Stimulated activated CD4-positive, alpha-beta T cell treated with anti-CD3 and anti-CD28 coated beads, Interleukin-1b, Interleukin-23, amount 100 ng/mL, for 24 hours (primary cell): Measurements from ENCODE around the gene VAV2.

ENCODE experiments used
- DNase-seq, 4 experiments: peaks; one replicate each; pipeline ENCODE4 v3.0.0-alpha.2; 2020; ENCODE audit warnings: low read depth in 4 of 4, low spot score in 1 of 4

Gene VAV2

DNA sequence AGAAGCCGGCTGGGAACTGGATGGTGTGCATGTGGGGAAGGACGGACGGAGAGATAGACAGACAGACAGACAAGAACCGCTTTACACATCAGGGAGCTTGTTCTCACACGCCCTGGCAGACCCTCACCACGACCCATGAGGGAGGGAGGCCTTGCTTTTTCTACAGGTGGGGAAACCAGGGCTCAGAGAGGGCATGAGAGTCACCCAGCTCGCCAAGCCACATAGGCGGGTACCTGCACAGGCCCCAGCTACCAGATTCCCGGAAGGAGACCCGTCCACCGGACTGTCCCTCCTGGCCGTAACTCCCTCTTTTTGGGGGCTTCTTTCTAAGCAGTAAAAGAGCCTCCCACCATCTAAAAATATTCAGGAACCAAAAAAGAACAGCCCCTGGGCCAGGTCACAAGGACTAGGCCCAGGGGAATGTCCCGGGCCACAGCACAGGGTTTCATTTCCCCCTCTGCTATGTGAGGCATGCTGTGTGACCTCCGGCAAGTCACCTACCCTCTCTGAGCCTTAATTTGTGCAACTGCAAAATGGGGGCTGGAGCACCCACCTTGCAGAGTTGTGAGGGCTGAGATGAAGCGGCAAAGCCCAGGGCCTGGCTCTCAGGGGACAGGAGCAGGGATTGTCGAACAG, 169.6 kb downstream of the VAV2 start:
- no peak for DNase-seq

DNA sequence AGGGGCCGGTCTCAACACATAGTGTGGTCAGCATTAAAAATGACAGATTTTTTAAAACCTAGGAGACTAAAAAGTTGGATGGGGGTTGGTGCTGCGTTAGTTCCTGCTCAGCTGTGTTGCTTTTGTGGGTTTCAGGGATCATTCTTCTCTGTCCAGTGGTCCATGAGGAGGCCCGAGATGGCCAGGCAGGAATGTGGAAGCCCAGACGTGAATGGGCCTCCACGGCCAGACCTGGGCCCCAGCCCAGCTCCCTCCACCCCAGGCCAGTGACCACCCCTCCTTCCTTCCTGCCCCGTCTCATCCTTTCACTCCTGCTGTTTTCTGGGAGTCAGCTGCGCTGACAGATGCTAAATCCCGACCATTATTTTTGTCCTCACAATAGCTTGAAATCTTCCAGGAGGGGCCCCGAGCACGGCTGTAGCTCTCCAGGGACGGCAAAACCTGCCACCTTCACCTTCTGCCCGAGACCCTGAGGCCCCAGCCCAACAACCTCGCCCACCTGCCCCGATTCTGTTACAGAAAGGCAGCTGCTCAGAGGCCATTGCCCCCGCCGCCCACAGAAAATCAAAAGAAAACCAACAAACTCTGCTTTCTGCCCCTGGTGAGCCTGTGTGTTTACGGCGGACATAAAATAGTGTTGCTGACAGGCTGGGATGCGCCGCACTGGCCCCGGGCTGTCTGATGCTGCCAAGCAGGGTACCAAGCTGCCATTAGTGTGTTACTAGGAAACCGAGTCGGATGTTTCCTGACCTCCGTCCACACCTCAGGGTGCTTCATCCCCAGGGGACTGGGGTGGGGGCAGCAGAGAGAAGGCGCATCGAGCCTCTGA, 170.3 kb downstream of the VAV2 start:
- DNase-seq, result no peak

DNA sequence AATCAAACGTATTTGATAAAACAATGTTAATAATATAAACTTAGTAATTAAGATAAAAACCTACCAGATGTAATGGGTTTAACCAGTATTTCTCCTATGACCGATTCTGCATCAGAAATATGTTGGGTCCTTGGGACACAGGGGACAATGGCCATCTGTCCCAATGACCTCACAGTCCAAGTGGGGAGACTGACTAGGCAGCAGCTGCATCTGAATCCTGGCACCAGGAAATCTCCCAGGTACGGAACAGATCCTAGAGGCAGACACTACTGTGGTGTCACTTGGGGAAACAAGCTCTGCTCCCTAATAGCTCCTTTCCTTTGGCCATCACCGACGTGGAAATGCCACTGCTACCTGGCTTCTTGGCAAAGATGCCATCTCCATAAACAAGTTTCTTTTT, 172.2 kb downstream of the VAV2 start:
- DNase-seq, result no peak

DNA sequence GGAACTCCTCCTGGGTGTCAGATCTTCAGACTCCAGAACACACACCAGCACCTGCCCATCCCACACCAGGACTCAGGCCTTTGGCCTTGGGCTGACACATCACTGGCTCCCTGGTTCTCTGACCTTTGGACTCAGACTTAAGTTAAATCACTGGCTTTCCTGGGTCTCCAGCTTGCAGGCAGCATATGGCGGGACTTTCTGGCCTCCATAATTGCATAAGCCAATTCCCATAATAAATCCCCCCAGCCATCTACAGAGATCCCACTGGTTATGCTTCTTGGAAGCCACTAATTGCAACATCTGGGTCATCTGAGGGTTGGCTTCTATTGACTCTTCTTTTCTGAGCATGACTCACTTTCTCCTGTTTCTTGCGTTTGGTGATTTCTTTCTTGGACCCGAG, 173.7 kb downstream of the VAV2 start:
- DNase-seq, result no peak

DNA sequence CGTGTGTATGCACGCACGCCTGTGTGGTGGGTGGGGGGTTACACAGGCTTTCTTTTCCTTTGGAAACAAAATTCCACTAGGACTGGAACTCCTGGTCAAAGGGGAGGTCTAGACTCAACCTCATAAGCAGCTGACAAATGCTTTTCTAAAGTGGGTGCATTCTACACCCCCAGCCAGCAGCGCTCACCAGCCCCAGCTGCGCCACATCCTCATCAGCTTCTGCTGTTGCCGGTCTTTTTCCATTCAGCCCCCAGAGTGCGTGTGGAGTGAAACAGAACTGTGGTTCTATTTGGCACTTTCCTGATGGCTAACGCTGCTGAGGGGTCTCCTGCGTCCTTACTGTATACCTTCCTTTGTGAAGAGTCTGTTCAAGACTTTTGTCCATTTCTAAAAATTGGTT, 176.3 kb downstream of the VAV2 start:
- DNase-seq, result no peak

DNA sequence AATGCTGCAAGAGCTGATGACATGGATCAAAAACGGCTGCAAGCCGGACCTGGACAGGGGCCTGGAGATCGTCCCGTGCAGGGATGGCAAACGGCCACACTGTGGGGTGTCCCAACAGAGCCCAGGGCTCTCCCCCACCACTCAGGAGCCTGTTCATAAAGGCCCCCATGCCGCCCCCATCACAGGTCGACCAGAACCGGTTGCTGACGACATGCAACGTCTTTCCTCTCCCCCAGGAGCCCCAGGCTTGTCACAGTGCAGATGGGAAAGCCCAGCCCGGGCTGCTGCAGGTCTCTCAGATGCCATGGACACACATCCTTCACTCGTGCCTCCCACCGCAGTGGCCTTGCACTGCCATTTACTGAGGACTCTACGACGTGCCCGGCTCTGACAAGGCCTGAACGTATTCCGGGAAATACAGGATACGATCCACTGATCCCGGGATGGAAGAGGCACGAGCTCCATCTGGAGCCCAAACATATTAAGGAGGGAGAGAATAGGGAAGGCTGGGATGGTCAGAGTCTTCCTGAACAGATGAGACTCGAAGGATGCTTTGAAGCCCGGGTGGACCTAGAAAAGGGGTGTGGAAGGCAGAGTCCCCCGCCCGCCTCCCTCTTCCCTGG, 177.4 kb downstream of the VAV2 start:
- DNase-seq, result no peak

DNA sequence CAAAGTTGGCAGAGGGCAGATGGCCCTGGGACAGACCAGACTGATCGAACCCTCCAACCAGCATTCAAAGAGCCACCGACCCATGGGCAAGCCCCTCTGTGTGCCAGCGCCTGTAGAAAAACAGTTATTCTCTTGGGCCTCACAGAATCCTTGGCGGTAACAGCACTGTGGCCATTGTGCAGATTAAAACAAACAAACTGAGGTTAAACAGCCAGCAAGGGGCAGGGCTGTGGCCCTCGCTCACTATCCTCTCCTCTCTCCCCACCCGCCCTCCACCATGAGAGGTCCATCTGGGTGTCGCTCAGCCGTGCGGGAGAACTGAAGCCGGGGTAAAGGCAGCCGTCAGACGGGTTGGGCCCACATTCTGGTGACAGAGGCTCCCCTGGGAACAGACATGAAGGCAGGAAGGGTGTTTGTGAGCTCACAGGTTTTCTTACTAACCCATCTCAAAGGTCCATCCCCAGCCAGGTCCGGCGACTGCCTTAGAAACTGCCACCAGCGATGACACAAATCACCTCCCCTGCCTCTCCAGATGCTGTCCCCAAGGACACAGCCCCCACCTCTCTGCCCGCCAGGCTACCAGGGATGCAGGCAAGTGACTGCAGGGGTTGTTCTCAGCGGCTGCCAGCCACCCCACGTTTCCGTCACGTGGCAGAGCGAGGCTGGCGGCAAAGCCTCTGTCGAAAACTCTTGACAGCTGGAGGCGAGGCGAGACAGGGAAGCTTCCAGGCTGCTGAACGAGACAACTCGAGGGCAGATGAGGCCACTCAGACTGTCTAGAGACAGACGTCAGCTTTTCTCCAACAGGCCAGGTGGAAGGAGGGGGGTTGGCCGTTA, 178.2 kb downstream of the VAV2 start:
- no peak for DNase-seq

DNA sequence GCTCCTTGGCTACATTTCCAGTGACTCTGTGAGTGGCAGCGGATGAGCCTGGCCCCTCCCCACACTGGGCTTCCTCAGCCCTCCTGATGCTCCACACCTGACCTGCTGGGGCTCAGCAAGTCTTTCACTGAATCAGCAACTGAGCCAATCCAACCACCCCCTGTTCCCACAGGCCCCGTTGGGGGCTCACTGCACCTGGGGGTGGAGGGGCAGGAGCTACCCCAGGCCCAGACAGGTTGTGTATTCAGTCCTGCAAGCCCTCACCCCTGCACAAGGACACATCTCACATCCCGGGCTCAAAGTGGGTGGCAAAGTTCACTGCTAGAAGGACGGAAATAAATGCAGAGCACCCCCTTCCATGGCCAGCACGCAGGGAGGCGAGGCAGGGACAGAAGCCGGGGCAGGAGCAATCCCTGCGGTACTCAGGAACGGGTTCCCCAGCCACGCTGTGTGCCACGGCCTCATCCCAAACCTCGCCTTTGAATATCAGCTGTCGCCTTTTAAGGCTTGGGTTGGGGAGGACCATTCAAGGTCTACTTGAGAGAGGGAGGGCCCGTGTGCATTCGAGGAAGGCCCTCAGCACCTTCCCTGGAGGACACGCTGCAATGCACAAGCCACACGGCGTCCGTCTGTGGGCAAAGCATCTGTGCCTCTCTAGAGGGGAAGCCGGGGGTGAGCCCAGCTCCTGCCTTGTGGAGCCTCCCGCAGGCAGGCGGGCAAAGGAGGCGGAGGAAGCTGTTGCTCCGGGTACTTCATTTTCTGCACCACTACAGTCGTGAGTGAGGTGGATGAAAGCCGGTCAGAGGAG, 179.0 kb downstream of the VAV2 start:
- no peak for DNase-seq

DNA sequence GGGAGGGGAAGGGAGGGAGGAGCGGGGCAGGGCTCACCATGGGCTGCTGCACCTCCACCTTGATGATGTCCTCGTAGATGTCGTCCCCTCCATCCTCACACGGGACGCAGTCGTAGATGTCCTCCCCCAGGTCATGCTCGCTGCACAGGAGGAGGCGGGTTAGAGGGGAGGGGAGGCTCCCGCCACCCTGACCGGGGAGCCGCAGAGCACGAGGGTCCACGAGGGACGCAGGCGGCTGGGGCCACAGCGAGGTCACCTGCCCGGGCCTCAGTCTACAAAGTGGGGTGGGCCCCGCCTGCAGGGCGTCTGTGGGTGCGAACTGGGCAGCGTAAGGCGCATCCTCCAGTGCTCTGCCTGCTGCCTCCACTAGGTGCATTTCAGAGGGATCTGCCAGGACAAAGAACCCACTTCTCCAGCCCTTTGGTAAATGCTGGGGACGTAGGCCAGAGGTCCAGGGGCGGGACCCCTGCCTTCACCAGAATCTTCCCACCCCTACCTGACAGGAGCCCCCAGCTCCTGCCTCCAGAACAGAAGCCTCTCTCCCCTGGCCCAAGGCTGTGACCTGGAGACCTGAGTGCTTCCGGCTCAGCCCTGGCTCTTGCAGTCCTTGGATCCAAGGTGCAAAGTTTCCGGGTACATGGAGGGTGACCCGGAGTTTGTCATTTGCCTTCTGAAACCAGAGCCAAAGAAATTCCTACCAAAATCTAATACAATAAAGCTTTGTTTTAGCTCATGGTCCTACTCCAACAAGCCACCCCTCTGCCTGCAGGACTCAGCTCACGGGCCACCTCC, 179.9 kb downstream of the VAV2 start:
- no peak for DNase-seq

DNA sequence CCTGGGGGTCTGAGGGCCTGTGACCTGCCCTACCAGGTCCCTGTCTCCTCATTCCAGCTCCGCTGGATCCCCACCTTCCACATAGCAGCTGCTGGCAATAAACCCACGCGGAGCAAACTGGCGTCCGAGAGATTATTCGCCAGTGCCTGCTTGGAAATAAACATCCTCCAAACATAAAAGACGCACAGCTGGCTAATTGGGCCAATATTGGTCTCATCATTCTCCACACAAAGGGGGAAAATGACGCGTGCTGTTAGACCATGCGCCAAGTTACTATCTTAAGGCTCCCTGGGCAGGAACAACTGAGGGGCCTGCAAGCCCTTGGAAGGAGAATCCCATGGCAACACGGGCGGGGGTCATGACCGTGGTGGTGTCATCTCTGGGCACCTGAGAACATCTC, 180.7 kb downstream of the VAV2 start:
- DNase-seq, result no peak

DNA sequence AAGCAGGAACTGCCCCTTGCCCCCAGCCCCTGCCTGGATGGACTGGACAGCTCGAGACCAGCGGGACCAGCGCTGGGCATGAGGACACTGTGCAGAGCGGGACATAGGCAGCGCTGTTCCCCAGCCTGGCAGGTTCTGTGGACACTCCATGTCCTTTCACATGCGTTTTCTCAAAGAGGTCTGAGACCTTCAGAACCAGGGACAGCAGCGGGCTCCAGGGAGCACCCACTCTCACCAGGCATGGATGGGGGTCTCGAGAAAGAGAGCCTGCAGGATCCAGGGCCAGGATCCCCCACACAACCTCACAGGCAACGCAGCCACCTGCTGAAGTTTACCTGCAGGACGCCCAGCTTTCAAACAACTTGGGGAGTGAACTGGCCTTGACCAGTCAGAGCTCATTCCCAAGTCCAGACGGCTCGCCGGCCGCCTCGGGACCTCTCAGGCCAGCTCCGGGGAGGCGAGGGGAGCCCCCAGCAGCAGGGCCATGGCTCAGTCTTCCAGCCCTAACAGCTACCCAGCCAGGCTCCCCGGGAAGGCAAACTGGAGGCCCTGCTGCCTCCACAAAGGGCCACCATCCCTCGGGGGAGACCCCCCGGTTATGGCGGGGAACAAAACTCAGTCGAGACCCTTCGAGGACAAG, 181.4 kb downstream of the VAV2 start:
- no peak for DNase-seq

DNA sequence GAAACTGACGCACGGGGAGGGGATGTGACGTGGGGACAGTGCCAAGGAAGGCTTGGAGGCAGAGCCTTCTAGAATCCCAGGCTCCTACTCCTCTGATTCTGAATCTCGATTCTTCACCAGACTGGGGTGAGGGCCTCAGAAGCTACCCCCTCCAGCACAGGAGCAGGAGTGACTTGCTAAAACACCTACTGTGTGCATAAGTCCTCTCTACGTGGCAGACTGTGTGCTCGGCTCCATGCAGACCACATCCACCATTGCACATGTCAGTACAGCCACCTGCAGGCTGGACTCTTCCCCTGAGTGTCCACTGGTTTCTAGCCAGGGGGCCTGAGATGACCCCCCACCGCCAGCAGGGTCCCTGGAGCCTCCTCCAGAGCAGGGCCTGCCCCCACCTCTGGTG, 182.8 kb downstream of the VAV2 start:
- no peak for DNase-seq

DNA sequence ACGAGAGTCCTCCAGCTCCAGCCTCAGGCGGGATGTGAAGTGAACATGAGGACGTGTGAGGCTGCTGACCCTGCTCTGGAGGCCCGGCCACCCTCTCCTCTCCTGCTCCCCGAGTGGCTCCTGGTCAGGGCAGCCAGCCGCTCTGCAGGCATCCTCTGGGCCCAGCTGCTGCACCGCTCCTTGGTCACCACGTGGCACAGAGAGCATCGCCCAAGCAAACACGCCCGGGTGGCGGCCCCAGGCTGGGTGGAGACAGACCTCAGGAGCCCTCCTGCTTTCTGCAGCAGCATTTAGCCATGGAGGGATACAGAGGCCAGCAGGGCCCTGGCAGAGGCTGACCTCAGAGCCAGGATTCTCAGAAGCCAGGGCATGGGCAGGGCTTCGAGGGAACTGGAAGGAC, 184.3 kb downstream of the VAV2 start:
- DNase-seq, result no peak

DNA sequence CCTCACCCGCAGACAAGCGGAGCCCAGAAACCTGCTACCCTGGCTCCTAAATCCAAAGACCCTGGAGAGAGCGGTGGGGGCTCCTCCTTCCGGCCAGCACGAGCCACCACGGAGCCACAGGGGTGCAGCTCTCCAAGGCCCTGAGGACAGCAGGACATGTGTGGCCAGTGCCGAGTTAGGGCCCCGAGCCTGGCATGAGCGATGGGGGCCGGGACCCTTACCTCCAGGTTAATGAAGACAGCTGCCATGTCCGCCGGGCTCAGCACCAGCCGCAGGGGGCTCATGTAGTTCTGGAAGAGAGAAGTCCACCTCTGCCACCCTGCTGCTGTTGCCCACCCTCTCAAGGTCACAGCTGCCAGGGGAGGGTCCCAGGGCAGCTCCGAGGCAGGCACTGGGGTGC, 185.1 kb downstream of the VAV2 start:
- DNase-seq, result no peak

DNA sequence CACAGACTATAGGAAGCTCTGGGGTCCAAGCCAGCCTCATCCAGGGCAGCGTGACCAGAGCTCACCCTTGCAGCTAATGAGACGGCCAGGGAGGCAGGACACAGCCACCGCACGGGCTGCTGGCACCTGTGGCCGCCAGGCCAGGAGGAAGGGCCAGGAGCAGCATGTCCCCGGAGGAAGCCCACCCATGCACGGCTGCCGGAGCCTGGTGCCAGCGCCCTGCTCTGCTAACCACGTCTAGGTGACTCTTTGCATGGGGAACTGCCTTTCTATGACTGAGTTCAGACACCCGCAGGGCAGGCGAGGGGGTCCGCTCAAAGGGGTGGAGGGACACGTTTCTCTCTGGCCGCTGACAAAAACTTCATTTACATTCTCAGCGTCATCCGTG, 185.5 kb downstream of the VAV2 start:
- no peak for DNase-seq

DNA sequence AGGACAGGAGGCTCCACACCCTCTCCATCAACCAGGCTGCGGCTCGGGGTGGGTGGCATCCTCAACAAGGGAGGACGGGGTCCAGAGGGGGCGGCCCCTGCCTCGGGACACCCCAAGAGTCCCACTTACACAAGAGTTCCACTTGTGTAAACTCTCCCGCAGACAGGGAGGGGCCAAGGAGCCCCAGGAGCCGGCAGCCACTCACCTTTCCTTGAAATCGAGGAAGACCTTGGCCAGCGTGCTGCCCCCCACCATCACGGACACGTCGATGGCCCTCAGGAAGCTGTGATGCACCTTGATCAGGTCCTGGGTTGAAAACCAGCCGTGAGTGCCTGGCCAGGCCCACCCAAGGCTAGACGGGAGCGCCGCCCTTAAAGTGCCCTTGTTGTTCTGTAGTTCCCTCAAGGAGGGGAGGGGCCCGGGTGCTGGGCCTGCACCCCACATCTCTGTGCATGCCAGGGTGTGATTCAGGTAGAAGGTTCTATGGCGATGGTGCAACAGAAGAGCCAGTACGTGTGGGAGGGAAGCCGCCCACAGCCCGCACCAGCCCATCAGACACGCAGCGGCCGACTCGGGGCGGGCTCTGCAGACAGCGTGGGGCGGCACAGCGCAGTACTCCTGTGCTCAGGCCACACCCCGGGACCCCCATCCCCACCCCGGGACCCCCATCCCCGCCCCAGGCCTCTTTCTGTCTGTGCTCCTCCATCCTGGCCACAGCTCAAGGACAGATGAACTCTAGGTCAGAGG, 186.1 kb downstream of the VAV2 start:
- DNase-seq, result no peak

DNA sequence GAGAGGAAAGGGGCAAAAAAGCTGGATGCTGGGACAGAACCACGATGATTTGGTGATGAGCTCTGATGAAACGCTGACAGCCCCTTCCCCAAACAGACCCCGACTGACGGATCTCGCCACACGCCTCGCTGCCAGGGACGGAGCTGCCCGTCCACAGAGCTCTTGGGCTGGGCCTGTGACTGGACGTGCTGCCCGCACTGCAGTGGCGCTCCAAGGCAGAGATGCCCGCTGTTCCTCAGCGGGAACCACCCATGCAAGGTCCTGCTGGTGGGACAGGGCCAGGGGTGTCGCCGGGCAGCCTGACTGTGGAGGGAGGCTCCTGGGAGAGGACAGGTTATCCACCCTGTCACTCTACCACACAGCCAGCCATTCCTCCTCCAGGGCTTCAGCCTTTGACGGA, 187.9 kb downstream of the VAV2 start:
- DNase-seq, result no peak

DNA sequence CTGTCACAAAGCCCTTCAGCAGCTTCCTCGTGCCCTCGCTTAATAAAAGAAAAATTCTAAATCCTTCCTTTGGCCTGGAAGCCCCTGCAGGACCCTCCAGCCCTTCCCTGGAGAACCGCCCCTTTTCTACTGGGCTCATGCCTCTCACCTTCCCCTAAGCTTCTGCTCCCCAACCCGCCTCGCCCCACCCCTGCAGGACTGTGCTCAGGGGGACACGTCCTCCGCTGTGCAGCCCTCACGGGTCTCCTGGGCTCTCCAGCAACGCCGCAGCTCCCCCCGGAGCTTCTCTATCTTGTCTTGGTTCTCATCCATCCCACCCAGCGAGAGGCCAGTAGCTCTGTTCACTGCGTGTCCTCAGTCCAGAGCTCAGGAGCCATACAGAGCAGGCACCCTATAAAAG, 188.4 kb downstream of the VAV2 start:
- DNase-seq, result no peak
